PFSK-1 (cell line): ENCODE measurements around the gene STARD13.

Experiments
- POLR2AphosphoS5 ChIP-seq: IDR thresholded peaks from 2 replicates; pipeline ENCODE4 v1.6.1; 2012; ENCODE audit warnings: low read depth, mild to moderate bottlenecking, control low read depth, low read length, moderate library complexity
- SIN3A ChIP-seq: IDR thresholded peaks from 2 replicates; pipeline ENCODE4 v1.6.1; 2012; ENCODE audit warnings: mild to moderate bottlenecking, low read length, moderate library complexity, borderline replicate concordance; ENCODE audit not compliant: insufficient read depth
- TAF1 ChIP-seq: IDR thresholded peaks from 2 replicates; pipeline ENCODE4 v1.6.1; 2012; ENCODE audit warnings: low read length, control low read depth, borderline replicate concordance; ENCODE audit not compliant: insufficient read depth
- TF ChIP-seq, protein P1 (sequence below), 2 experiments: IDR thresholded peaks; 2 replicates each; pipeline versions ENCODE4 v1.6.1 to v1.8.0; 2011 to 2012; ENCODE audit warnings: low read depth in 2 of 2, low read length in 2 of 2, control low read depth in 1 of 2, inconsistent platforms in 1 of 2, mild to moderate bottlenecking in 1 of 2, moderate library complexity in 1 of 2; ENCODE audit not compliant: insufficient read depth in 1 of 2

DNA sequence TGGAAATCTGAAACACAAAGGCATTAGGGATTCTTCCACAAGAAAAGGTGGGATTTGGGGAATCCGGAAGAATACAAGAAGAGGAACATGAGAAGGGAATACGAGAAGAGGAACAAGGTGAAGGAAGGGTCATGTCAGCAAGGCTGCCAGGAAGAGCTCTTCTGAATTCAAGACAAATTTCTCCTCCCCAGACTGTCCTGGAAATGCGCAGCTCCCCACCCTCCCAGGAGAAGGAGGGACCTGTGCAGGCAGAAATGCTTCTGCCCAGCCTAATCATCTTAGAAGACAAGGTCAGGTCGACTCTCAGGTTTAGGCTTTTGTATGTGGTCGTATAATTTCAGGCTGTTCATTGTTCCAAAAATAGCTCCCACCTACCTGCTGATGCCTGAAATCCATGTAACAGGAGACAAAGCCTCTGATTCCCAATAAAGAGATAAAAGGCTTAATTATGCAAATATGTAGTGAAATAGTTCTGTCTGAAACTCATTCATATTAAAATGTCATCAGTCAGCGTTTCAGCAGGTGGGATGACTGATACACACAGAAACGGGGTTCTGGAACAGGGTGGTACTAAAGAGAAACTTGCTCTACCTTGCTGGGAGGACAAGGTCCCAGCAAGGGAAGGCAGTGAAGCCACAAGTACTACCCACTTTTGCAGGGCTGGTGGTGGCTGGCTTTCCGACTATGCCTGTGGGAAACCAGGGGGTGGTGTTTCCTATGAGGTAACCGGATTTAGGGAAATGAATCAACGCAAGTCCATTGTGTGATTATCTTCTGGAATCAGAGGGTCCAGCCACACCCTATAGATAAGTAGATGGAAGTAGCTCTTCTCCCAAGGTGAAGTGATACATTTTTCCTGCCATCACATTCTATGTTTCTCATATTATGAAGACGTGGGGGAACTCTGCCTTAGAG lies 193.2 kb downstream of the STARD13 start:
- TF ChIP-seq POLR2AphosphoS5, result no peak
- TF ChIP-seq TAF1, result no peak
- TF ChIP-seq, protein P1, sequence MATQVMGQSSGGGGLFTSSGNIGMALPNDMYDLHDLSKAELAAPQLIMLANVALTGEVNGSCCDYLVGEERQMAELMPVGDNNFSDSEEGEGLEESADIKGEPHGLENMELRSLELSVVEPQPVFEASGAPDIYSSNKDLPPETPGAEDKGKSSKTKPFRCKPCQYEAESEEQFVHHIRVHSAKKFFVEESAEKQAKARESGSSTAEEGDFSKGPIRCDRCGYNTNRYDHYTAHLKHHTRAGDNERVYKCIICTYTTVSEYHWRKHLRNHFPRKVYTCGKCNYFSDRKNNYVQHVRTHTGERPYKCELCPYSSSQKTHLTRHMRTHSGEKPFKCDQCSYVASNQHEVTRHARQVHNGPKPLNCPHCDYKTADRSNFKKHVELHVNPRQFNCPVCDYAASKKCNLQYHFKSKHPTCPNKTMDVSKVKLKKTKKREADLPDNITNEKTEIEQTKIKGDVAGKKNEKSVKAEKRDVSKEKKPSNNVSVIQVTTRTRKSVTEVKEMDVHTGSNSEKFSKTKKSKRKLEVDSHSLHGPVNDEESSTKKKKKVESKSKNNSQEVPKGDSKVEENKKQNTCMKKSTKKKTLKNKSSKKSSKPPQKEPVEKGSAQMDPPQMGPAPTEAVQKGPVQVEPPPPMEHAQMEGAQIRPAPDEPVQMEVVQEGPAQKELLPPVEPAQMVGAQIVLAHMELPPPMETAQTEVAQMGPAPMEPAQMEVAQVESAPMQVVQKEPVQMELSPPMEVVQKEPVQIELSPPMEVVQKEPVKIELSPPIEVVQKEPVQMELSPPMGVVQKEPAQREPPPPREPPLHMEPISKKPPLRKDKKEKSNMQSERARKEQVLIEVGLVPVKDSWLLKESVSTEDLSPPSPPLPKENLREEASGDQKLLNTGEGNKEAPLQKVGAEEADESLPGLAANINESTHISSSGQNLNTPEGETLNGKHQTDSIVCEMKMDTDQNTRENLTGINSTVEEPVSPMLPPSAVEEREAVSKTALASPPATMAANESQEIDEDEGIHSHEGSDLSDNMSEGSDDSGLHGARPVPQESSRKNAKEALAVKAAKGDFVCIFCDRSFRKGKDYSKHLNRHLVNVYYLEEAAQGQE (IDR thresholded peaks at IDR 0.05; ENCODE audit: insufficient read depth in 1 of 2, low read depth in 2 of 2, low read length in 2 of 2), result no peak
- no peak for TF ChIP-seq SIN3A
